ENCODE data around the gene EPB41L5.

- TF ChIP-seq, protein P1, sequence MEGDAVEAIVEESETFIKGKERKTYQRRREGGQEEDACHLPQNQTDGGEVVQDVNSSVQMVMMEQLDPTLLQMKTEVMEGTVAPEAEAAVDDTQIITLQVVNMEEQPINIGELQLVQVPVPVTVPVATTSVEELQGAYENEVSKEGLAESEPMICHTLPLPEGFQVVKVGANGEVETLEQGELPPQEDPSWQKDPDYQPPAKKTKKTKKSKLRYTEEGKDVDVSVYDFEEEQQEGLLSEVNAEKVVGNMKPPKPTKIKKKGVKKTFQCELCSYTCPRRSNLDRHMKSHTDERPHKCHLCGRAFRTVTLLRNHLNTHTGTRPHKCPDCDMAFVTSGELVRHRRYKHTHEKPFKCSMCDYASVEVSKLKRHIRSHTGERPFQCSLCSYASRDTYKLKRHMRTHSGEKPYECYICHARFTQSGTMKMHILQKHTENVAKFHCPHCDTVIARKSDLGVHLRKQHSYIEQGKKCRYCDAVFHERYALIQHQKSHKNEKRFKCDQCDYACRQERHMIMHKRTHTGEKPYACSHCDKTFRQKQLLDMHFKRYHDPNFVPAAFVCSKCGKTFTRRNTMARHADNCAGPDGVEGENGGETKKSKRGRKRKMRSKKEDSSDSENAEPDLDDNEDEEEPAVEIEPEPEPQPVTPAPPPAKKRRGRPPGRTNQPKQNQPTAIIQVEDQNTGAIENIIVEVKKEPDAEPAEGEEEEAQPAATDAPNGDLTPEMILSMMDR (IDR thresholded peaks at IDR 0.05; ENCODE audit: insufficient read depth, low read depth, low read length): no peak
- TF ChIP-seq EZH2 (IDR thresholded peaks at IDR 0.05; ENCODE audit: insufficient read depth, low read length): no peak
These were observed 29.8 kb upstream of the EPB41L5 start for GRCh38 chr2:119983108-119983507.
